GM12865 (cell line): ENCODE data around the gene OR1J4.

Experiments
- DNase-seq: peaks from one replicate; pipeline ENCODE4 v3.0.0; 2010; ENCODE audit warnings: low read depth
- H3K4me3 ChIP-seq: 2 replicates; pipeline ENCODE4 v1.5.1; 2011; ENCODE audit warnings: mild to moderate bottlenecking, low read depth, low read length, control low read depth
- CTCF ChIP-seq: IDR thresholded peaks from 2 replicates; pipeline ENCODE4 v1.5.1; 2011; ENCODE audit warnings: low read length, control low read depth, low read depth, inconsistent platforms; ENCODE audit not compliant: insufficient read depth; ENCODE audit errors: missing control alignments

OR1J4 gene

GRCh38 chr9:122518841-122519240 is at the start of gene OR1J4:
Gene OR1J4 (plus strand): TSS chr9:122519141. CDS start chr9:122519141, 0 bp downstream.
- no peak for TF ChIP-seq CTCF

GRCh38 chr9:122474561-122474960 is 44.4 kb upstream of the OR1J4 start:
- TF ChIP-seq CTCF = no peak
- H3K4me3 ChIP-seq = no peak overlapping the region
- DNase-seq = no peak

More at GRCh38 chr9:122518841-122519240, at the start of gene OR1J4:
- no peak within 1 kb of the TSS for H3K4me3 ChIP-seq
- DNase-seq = no peak

GRCh38 chr9:122475717-122476116 is 43.2 kb upstream of the OR1J4 start:
- H3K4me3 ChIP-seq = no peak overlapping the region
- TF ChIP-seq CTCF = no peak
- no peak for DNase-seq

- H3K4me3 ChIP-seq = no peak overlapping the region
- DNase-seq = no peak
Observed at GRCh38 chr9:122477346-122477745, 41.6 kb upstream of the OR1J4 start.

GRCh38 chr9:122477826-122478225 is 41.1 kb upstream of the OR1J4 start, which contains the start of gene OR1J1:
Gene OR1J1 (minus strand): TSS chr9:122477926. CDS start chr9:122477926, 0 bp downstream.
- DNase-seq = no peak
- no peak within 1 kb of the TSS for H3K4me3 ChIP-seq
- no peak for TF ChIP-seq CTCF

More at GRCh38 chr9:122477346-122477745, 41.6 kb upstream of the OR1J4 start:
- no peak for TF ChIP-seq CTCF

GRCh38 chr9:122479062-122479461 is 39.9 kb upstream of the OR1J4 start:
- no peak for DNase-seq
- no peak overlapping the region for H3K4me3 ChIP-seq
- no peak for TF ChIP-seq CTCF

GRCh38 chr9:122498883-122499288 is 20.1 kb upstream of the OR1J4 start:
- no peak overlapping the region for H3K4me3 ChIP-seq
- peak; percentile 76 for TF ChIP-seq CTCF
- DNase-seq = peak; percentile 54
